Neutrophil (primary cell): ENCODE results near the gene PLSCR3.

Experiments used
- H3K27ac ChIP-seq: fragments of 200-600 bp; sonication (generic); 2 replicates; pipeline ENCODE4 v1.5.1; 2016; ENCODE audit warnings: mild to moderate bottlenecking, moderate library complexity
- H3K27me3 ChIP-seq: fragments of 200-600 bp; sonication (generic); 2 replicates; pipeline ENCODE4 v1.6.0; 2016; ENCODE audit warnings: mild to moderate bottlenecking
- H3K36me3 ChIP-seq: fragments of 200-600 bp; sonication (generic); 2 replicates; pipeline ENCODE4 v1.5.1; 2017
- H3K4me1 ChIP-seq, 2 experiments: fragments of 200-600 bp in 1 of 2; sonication (generic) in 1 of 2; 1 replicate in 1 of 2; 2 replicates in 1 of 2; pipeline versions ENCODE4 v1.5.1 to v1.6.1; 2013 to 2016; ENCODE audit warnings: low read depth in 1 of 2, low read length in 1 of 2, mild to moderate bottlenecking in 1 of 2, moderate library complexity in 1 of 2; ENCODE audit not compliant: control insufficient read depth in 1 of 2, insufficient read depth in 1 of 2
- H3K4me3 ChIP-seq, 2 experiments: fragments of 200-600 bp in 1 of 2; sonication (generic) in 1 of 2; 1 replicate in 1 of 2; 2 replicates in 1 of 2; pipeline ENCODE4 v1.5.1; 2013 to 2016; ENCODE audit warnings: low read depth in 1 of 2, low read length in 1 of 2, mild to moderate bottlenecking in 1 of 2, moderate library complexity in 1 of 2
- H3K9me3 ChIP-seq: fragments of 200-600 bp; sonication (generic); 2 replicates; pipeline ENCODE4 v1.5.1; 2016
- TF ChIP-seq, protein P1 (sequence below): fragments of 200-600 bp; sonication (generic); IDR thresholded peaks from 2 replicates; pipeline ENCODE4 v1.5.1; 2016; ENCODE audit warnings: antibody characterized with exemption

Gene PLSCR3

DNA sequence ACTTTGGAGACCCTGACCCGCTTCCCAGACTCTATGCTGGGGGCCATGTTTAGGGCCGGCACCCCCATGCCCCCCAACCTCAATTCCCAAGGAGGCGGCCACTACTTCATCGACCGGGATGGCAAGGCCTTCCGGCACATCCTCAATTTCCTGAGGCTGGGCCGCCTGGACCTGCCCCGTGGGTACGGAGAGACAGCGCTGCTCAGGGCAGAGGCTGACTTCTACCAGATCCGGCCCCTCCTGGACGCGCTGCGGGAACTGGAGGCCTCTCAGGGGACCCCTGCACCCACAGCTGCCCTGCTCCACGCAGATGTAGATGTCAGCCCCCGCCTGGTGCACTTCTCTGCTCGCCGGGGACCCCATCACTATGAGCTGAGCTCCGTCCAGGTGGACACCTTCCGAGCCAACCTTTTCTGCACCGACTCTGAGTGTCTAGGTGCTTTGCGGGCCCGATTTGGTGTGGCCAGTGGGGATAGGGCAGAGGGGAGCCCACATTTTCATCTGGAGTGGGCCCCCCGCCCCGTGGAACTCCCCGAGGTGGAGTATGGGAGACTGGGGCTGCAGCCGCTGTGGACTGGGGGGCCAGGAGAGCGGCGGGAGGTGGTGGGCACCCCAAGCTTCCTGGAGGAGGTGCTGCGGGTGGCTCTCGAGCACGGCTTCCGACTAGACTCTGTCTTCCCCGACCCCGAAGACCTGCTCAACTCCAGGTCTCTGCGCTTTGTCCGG is 41.3 kb downstream of the PLSCR3 start:
- no peak overlapping the region for H3K4me3 ChIP-seq
- peaks cover 23 to 29% of the 10 kb centered on the region in 2 experiments for H3K4me1 ChIP-seq
- H3K36me3 ChIP-seq = peaks cover 56% of the 10 kb centered on the region
- peaks cover 10% of the 10 kb centered on the region for H3K27me3 ChIP-seq
- H3K9me3 ChIP-seq = no peaks in the 10 kb centered on the region
- no peak overlapping the region for H3K27ac ChIP-seq
- TF ChIP-seq, protein P1, sequence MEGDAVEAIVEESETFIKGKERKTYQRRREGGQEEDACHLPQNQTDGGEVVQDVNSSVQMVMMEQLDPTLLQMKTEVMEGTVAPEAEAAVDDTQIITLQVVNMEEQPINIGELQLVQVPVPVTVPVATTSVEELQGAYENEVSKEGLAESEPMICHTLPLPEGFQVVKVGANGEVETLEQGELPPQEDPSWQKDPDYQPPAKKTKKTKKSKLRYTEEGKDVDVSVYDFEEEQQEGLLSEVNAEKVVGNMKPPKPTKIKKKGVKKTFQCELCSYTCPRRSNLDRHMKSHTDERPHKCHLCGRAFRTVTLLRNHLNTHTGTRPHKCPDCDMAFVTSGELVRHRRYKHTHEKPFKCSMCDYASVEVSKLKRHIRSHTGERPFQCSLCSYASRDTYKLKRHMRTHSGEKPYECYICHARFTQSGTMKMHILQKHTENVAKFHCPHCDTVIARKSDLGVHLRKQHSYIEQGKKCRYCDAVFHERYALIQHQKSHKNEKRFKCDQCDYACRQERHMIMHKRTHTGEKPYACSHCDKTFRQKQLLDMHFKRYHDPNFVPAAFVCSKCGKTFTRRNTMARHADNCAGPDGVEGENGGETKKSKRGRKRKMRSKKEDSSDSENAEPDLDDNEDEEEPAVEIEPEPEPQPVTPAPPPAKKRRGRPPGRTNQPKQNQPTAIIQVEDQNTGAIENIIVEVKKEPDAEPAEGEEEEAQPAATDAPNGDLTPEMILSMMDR = no peak

DNA sequence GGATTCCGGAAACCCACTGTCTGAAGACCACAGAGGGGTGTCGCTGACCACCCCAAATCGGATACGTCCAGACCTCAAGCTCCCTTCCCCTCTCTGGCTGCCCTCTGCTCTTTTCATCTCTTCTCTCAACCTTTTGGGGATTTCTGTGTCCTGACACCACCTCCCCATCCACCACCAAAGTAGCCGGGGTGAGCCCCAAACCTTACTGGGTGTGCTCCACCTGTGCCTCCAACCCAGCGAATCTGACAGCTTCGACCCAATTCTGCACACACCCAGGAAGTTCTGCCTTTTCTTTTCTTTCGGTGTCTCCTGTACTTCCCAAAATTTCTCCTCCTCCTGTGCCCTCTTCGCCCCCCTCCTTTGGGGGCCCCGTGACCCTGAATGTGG is 41.8 kb downstream of the PLSCR3 start:
- Histone ChIP-seq H3K4me3 (peak overlapping the region; percentile 47 to 64), H3K27ac (no peak overlapping the region), H3K27me3 (peaks cover 10% of the 10 kb centered on the region), H3K9me3 (no peaks in the 10 kb centered on the region), H3K4me1 (peaks cover 23 to 29% of the 10 kb centered on the region in 2 experiments), H3K36me3 (peaks cover 61% of the 10 kb centered on the region)
- TF ChIP-seq, protein P1 = no peak

DNA sequence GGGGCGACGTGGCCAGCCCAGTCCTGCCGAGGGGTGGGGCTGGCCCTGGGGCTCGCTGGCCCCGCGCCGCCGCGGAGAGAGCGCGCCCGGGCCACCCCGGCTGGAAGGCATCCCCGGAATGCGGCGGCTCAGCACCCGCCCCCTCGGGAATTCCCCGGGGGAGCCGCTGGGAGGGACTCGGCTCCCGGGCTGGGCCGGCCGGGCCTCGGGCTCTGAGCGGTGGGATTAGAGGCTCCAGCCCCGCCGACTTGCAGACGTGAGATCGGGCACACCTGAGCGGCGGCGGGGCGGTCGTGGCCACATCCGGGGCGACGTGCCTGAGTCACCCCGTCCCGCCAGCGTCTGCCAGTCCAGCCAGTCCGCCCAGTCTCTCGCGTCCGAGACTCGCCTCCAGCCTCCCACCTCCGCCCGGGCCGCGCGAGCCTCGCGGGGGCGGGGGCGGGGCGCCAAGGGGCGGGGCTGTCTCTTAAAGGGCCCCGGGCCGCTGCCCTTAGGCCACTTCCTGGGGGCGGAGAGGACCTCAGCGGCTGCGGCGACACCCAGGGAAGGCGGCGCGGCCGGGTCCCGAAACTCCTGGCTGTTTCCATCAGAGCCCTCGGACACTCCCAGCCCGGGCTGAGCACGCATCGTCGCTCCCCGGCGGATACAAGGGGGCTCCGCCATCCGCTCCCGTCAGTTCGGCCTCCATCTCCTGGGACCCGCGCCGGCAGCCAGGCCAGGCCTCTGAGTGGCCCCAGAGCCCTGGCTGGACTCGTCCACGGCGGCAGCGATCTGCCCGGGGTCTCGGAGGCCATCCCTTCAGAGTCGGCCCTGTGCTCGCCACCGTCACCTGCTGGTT is 42.4 kb downstream of the PLSCR3 start, which contains the start of gene KCTD11:
KCTD11 (plus strand) TSS at position 498 of the 838 bp plus-strand sequence.
- peaks cover 23 to 29% of the 10 kb centered on the region in 2 experiments for H3K4me1 ChIP-seq
- peak within 1 kb of the TSS; percentile 62 for H3K27ac ChIP-seq
- TF ChIP-seq, protein P1 = no peak
- peak within 1 kb of the TSS; percentile 47 to 64 for H3K4me3 ChIP-seq
- peaks cover 68% of the 10 kb centered on the region for H3K36me3 ChIP-seq
- H3K9me3 ChIP-seq = no peaks in the 10 kb centered on the region
- peaks cover 7% of the 10 kb centered on the region for H3K27me3 ChIP-seq

DNA sequence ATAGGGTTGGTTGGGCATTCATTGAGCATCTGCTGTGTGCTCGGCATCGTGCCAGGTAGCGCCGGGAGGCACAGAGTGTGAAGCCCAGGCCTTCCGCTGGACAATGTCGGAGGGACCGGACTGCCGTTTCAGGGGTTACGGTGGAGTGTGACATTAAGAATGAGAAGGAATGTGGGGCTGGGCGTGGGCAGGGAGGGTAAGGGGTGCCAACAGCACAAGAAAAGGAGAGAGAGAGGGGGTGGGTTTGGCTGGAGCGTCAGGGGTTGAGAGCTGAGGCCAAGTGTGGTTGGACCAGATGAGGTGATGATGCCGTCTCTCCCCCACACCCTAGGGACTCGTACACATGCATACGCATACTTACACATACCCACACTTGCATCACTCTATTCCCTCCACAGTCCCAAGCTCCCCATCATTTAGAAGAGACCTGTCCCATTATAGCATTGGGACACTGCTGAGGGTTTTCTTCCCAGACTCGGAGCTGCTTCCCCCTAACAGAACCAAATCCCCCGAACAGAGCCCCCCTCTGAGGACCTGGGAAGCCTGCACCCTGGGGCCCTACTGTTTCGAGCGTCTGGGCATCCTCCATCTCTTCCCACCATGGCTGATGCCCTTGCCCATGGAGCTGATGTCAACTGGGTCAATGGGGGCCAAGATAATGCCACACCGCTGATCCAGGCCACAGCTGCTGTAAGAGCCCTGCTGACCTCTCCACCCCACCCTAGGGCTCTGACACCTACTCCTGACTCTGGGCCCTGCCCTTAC is 45.7 kb downstream of the PLSCR3 start:
- TF ChIP-seq, protein P1 = no peak
- H3K36me3 ChIP-seq = peaks cover 98% of the 10 kb centered on the region
- H3K4me1 ChIP-seq = peaks cover 21 to 22% of the 10 kb centered on the region in 2 experiments
- no peak overlapping the region for H3K27ac ChIP-seq
- H3K9me3 ChIP-seq = peaks cover 5% of the 10 kb centered on the region
- no peak overlapping the region for H3K4me3 ChIP-seq
- no peaks in the 10 kb centered on the region for H3K27me3 ChIP-seq
